HG02798 (cell line): ENCODE data around the gene MBD3L4.
"Not testable (repeated sequence)": the region's sequence is repeated elsewhere in the genome, so short reads cannot be mapped to it uniquely, and the experiment has no call there.

Experiments used
- ATAC-seq: cut with Tn5 transposase; IDR thresholded peaks from one replicate; pipeline ENCODE4 v1.9.1; 2021; ENCODE audit warnings: mild to moderate bottlenecking; ENCODE audit not compliant: unreplicated experiment, poor library complexity

MBD3L4 gene

DNA sequence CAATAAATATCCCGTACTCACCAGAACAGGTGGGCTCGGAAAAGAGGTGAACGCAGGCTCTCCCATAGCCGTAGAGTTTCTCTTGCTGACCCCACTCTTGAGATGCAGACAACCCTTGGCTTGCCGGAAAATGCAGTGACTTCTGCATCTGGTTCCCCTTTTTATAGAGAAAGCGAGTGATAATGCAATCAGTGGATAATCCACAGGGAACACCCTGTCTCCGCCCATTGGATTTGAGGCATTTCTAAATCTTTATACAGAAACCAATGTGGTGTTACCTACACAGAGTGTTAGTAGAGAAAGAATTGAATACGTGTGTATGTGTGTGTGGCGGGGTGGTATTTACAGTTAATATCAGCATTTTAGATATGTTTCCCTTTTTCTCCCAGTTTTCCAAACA, at the start of gene MBD3L4:
MBD3L4 (minus strand) TSS at position 101 of the 400 bp plus-strand sequence; CDS start at position 66, 35 bp downstream.
- not testable (repeated sequence) for ATAC-seq

DNA sequence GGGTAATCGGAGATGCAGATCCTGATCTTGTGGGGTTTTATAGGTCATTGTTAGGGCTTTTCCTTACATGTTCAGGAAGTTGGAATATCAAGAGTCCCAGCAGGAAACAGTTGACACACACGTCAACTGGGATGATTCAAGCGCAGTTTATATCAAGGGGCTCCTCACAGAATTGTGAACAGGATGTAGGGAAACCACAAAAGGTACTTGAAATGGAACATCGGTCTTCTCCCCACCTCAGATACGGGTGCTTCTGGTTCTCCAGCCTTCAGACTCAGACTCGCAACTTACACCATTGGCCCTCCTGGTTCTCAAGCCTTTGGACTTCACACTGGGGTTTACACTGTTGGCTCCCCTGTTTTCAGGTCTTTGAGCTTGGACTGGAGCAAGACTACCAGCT, 49.0 kb upstream of the MBD3L4 start:
- ATAC-seq: no peak

DNA sequence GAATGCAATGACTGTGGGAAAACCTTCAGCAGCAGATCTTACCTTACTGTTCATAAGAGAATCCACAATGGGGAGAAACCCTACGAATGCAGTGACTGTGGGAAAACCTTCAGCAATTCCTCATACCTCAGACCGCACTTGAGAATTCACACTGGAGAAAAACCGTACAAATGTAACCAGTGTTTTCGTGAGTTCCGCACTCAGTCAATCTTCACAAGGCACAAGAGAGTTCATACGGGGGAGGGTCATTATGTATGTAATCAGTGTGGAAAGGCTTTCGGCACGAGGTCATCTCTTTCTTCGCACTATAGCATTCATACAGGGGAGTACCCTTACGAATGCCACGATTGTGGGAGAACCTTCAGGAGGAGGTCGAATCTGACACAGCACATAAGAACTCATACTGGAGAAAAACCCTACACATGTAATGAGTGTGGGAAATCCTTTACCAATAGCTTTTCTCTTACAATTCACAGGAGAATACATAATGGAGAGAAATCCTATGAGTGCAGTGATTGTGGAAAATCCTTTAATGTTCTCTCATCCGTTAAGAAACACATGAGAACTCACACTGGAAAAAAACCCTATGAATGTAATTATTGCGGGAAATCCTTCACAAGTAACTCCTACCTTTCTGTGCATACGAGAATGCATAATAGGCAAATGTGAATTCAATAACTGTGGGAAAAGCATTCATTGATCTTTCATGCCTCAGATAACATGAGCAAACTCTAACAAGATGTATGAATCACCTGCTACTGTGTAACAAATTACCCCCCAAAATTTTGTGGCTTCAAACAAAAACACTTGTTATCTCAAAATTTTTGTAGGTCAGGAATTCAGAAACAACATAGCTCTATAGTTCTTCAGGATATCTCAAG, 43.3 kb upstream of the MBD3L4 start:
- no peak for ATAC-seq

DNA sequence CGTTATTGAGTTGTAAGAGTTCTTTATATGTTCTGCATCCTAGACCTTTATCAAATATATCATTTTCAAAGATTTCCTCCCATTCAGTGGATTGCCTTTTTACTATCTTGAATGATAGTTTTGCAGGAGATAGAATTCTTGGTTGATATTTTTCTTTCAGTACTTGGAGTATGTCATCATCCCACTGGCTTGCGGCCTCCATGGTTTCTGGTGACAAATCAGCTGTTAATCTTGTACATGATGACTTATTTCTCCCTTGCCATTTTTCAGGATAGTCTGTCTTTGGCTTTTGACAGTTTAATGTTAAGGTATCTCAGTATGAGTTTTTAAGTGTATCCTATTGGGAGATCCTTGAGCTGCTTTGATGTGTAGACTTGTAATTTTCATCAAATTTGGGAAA, 38.0 kb upstream of the MBD3L4 start:
- ATAC-seq: no peak

DNA sequence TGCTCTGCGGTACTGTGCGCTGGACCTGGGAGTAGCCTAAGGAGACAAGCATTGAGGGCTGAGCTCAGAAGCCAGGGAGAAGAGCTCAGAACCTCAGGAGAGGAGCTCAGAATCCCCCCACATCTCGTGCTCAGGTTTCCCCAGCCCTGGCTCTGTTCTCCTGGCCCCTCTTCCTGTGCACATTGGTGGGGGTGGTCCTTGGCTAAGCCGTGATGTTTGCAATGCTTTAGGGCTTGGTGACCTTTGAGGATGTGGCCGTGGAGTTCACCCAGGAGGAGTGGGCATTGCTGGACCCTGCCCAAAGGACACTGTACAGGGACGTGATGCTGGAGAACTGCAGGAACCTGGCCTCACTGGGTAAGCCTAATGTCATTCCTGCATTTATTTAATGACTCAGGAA, 36.2 kb upstream of the MBD3L4 start:
- no peak for ATAC-seq

DNA sequence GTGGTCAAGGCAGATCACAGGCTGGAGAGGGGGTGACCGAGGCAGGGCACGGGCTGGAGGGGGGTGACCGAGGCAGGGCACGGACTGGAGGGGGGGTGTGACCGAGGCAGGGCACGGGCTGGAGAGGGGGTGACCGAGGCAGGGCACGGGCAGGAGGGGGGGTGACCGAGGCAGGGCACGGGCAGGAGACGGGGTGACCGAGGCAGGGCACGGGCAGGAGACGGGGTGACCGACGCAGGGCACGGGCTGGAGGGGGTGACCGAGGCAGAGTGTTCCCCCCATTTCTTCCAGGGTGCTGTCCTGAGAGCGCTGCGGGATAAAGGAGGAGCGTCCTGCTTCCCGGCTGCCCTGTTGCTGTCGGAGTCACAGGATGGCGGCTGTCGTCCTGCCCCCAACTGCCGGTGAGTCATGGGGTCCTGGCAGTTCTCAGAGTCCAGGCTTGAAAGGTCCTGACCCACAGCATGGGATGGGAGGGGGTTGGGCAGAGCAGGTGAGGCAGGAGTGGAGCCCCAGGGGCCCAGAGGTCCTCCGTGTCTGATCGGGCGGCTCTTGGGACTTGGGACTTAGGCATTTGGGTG, 34.8 kb upstream of the MBD3L4 start:
- no peak for ATAC-seq

DNA sequence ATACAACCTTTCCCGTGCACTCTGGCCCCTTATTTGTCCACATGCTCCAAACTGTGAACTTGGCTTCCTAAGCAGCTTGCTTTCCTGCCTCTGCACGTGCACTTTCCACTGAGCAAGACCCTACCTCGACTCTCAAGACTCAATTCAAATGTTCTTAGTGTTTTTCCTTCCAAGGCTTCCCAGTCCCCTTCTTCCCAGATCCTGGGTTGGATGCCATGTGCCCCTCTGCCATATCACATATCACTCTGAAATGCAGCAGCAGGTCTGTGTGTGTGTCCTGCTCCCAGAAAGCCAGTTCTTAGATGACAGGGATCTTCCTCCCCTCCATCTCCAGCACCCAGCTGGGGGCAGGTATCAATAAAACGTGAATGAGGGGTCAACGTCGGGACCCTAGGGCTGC, 32.6 kb upstream of the MBD3L4 start:
- no peak for ATAC-seq

DNA sequence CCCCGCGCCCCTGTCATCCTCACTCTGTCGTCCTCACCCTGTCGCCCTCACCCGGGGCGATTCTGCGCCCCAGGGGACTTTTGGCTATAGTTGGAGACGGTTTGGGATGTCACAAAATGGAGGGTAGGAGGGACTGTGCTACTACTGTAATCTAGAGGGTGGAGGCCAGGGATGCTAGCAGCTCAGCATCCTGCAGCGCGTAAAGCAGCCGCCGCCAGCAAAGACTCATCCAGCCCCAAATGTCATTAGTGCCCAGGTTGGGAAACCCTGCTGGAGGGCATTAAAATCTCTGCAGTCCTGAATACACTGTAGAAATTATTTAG, 29.9 kb upstream of the MBD3L4 start:
- ATAC-seq: no peak

DNA sequence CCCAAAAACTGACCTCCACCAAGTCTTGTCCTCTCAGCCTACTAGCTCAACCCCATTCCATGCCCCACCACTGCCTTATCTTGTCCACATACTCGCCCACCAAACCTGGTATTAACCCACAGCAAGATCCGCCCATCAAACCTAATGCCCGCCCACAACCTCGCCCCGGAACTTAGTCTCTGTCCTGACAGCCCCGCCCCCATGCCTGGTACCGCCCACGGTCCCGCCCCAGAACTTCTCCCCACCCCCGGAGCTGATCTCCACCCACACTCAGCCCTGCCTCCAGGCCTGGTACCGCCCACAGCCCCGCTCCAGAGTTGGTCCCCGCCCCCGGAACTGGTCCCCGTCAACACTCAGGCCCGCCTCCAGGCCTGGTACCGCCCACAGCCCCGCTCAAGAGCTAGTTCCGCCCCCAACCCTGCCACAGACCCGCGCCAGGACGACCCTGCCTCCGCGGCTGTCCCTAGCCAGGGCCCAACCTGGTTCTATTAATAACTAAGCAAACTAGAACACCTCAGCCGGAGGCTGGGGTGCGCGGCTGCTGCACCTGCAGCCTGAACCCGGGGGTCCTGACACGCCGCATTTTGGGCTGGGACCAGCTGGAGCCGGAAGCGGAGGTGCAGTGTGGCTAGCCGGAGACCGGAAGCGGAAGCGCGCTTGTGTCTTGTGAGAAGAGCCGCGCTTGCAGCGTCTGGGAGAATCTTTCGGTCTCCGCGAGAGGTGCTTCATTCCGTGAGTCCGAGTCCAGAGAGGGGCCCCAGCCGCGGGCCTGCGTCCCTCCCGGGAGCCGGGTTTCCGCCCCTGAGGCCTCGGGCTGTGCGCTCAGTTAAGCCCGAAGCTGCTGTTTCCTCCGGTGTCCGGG, 29.3 kb upstream of the MBD3L4 start, which contains the start of gene ZNF557:
ZNF557 (plus strand) TSS at position 662 of the 862 bp plus-strand sequence. CDS start 5,372 bp downstream, outside the sequence.
- ATAC-seq: peak; percentile 96

DNA sequence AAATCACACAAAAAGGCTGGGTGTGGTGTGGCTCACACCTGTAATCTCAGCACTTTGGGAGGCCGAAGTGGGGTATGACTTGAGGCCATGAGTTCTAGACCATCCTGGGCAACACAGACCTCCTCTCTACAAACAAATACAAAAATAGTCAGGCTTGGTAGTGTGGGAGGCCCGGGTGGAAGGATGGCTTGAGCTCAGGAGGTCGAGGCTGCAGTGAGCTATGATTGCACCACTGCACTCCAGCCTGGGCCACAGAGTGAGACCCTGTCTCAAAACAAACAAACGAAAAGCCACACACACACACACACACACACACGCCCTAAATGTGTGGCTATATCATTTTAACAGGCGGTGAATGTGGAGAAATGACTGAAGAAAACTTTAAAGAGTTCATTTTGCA, 28.6 kb upstream of the MBD3L4 start:
- ATAC-seq: no peak

DNA sequence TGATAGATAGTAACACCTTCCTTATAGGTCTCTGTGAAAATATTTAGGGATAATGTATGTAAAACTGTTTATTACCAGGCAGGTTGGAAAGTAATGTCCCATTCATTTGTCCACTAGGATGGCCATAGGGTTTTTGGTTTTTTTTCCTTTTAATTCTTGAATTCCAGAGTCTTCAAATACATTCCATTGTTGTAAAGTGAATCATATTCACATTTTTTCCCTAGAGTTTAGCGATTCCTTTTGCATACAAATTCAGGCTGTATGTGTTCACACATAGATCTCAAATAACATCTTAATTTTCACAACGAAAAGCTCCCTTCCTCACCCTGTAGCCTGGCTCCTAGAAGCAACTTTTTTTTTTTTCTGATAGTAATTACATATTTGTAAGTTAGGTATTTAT, 27.7 kb upstream of the MBD3L4 start:
- ATAC-seq: no peak

DNA sequence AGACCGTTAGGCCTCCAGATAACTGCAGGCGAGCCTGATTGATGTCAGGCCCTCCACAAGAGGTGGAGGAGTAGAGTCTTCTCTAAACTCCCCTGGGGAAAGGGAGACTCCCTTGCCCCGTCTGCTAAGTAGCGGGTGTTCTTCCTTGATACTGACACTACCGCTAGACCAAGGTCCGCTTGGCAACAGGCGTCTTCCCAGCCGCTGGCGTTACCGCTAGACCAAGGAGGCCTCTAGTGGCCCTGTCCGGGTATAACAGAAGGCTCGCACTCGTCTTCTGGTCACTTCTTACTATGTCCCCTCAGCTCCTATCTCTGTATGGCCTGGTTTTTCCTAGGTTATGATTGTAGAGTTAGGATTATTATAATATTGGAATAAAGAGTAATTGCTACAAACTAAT, 27.1 kb upstream of the MBD3L4 start:
- ATAC-seq: not testable (repeated sequence)

DNA sequence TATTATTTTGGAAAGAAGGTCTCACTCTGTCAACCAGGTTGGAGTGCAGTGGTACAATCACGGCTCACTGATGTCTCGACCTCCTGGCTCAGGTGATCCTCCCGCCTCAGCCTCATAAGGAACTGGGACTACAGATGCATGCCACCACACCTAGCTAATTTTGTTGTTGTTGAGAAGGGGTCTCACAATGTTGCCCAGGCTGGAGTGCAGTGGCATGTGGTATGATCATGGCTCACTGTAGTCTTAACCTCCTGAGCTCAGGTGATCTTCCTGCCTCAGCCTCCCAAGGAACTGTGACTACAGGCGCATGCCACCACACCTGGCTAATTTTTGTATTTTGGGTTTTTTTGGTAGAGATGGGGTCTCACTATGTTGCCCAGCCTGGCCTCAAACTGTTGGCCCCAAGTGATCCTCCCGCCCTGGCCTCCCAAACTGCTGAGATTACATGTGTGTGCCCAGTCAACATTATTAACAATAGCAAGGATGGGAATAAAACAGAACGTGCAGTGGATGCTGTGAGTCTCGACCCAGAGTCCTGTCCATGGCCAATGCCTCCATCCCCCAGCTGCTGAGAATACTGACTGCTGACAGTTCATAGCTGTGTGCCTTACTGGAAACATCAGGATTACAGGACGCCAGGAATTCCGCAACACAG, 23.9 kb upstream of the MBD3L4 start:
- ATAC-seq: no peak

DNA sequence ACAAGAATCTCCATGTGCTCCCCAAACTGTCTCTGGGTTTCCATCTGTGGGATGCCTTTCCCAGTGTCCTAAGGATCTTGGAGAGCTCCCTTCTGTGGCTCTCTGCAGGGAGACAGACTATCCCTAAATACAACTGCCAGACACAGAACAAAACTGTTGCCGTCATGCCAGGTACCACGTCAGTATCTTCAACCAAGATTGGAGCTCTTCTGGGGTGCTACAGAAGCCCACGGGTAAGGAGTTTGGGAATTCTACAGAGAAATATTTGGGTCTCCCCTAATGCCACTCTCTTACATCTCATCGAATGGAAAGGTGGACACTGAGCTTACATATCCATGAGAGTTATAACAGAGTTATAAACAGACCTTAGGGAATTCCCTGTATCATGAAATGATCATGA, 23.4 kb upstream of the MBD3L4 start:
- no peak for ATAC-seq

DNA sequence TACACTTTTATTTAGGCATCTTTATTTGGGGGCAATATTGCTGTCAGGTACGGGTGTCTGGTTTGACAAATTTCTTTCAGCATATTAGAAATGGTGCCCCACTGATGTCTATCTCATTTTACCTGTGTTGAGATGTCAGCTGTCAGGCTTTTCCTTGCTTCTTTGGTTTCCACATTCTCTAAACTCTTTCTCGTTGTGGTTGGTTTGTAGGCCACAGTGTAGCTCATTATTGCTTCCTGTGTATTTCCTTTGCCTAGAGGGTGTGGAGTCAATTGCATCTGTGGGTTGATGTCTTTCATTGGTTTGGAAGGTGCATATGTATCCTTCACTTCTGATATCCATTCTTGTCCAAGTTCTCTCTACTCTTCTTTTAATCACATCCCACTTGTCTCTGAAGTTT, 20.0 kb upstream of the MBD3L4 start:
- ATAC-seq: not testable (repeated sequence)

DNA sequence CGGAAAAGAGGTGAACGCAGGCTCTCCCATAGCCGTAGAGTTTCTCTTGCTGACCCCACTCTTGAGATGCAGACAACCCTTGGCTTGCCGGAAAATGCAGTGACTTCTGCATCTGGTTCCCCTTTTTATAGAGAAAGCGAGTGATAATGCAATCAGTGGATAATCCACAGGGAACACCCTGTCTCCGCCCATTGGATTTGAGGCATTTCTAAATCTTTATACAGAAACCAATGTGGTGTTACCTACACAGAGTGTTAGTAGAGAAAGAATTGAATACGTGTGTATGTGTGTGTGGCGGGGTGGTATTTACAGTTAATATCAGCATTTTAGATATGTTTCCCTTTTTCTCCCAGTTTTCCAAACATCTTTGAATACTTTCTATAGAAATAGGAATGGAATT, 18.6 kb upstream of the MBD3L4 start, which contains the start of gene MBD3L3:
MBD3L3 (minus strand) TSS at position 101 of the 400 bp plus-strand sequence; CDS start at position 30, 71 bp downstream.
- not testable (repeated sequence) for ATAC-seq

DNA sequence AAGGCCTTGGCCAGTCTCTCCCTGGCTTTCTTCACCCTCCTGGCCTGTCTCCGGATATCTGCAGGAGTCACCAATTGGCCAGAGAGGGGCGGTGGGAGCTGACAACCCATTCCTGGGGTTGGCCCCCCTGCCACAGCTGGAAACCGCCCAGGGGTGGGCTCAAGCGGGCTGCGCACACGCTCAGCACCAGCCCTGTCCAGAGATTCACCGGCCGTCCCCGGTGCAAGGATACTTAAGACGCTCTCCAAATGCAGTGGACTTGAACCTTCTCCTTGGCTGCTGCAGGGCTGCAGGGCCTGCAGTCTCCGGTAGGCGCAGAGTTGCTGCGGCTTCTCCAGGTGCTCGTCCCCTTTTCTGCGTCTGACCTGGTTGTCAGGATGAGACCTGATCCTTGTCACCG, 16.4 kb upstream of the MBD3L4 start:
- ATAC-seq: not testable (repeated sequence)

DNA sequence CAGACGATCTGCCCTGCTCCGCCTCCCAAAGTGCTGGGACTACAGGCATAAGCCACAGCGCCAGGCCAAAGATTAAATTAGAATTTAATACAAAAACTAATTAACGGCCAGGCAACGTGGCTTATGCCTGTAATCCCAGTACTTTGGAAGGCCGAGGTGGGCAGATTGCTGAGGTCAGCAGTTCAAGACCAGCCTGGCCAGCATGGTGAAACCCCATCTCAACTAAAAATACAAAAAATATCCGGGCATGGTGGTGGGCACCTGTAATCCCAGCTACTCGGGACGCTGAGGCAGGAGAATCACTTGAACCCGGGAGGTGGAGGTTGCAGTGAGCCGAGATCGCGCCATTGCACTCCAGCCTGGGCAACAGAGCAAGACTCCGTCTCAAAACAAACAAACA, 15.7 kb upstream of the MBD3L4 start:
- not testable (repeated sequence) for ATAC-seq

DNA sequence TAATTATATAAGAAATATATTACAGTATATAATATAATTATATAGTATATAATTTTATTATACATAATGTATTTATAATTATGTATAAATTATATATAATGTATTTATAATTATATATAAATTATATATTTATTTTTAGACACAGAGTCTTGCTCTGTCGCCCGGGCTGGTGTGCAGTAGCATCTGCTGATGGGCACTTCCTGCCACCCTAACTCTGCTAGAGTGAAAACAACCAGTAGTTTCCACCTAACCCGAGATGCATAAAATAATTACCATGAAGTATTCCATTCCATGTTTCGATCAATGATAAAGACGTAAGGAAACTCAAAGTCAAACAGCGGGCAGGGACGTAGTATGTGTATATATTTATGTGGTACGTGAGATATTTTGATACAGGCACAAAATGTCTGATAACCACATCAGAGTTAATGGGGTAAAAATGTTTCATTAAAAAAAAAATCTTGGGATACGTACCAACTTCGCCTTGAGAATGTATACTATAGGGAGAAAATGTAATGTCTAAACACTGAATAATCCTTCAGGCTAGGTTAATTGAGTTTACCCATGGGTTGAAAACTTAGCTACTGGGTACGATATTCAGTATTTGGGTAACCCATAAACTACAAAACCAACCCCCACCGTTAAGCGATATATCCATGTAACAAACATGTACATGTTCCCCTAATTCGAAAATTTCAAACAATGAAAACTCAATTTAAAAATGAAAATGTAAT, 14.8 kb upstream of the MBD3L4 start:
- ATAC-seq: not testable (repeated sequence)

DNA sequence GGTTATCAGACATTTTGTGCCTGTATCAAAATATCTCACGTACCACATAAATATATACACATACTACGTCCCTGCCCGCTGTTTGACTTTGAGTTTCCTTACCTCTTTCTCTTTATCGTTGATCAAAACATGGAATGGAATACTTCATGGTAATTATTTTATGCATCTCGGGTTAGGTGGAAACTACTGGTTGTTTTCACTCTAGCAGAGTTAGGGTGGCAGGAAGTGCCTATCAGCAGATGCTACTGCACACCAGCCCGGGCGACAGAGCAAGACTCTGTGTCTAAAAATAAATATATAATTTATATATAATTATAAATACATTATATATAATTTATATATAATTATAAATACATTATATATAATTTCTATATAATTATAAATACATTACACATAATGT, 12.9 kb upstream of the MBD3L4 start:
- not testable (repeated sequence) for ATAC-seq
